Fibroblast of skin of abdomen (primary cell): ENCODE data around the gene CD27.

ENCODE experiments used
- DNase-seq: peaks from one replicate; pipeline ENCODE4 v3.0.0-alpha.2; 2013

The CD27 gene

DNA sequence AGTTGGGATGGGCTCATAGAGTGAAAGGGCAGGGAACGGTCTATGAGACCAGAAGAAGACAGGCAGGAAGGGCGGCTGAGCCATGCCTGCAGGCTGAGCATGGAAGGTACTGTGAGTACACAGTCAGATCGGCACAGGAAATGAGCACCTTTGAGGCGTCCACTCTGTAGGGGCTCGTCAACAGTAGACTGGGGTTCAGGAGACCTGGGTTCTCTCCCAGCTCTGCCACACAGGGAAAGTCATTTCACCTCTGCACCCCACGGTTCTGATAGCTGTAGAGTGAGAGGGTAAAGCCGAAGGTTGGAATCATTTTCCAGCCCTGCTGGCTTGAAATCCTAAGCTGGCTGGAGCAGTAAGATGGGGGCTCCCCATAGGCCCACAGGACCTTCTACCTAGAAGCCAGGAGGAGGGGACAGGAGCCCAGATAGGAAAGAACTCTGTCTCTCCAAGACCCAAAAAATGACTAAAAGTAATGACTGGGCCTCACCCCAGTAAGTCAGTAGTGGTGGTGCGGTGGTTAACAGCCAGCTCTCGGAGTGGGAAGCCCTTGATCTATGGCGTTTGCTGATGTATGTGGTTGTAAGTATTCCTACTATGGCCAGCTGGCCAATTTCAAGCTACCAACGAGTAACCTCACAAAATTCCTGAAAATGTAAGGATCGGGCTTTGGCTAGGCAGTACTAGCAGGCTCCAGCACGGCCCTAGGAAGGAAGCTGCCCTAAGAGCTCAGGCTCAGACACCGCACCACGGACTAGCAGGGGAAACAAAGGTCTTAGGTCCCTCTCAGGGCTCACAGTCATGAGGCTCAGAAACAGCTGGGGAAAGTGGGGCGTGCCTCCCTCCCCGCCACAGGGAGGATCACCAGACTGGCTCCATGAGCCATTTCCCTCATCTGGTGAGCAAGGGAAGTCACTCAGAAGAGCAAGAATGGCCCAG, 10.3 kb upstream of the CD27 start:
- no peak for DNase-seq

GRCh38 chr12:6435961-6436715, 8.6 kb upstream of the CD27 start:
- no peak for DNase-seq

- no peak for DNase-seq
These were observed 7.2 kb upstream of the CD27 start for GRCh38 chr12:6437586-6437985.

GRCh38 chr12:6438345-6438744, 6.4 kb upstream of the CD27 start:
- DNase-seq: no peak

GRCh38 chr12:6440391-6440790, 4.4 kb upstream of the CD27 start:
- no peak for DNase-seq

- no peak for DNase-seq
These were observed 1.9 kb upstream of the CD27 start for GRCh38 chr12:6442836-6443235.

DNA sequence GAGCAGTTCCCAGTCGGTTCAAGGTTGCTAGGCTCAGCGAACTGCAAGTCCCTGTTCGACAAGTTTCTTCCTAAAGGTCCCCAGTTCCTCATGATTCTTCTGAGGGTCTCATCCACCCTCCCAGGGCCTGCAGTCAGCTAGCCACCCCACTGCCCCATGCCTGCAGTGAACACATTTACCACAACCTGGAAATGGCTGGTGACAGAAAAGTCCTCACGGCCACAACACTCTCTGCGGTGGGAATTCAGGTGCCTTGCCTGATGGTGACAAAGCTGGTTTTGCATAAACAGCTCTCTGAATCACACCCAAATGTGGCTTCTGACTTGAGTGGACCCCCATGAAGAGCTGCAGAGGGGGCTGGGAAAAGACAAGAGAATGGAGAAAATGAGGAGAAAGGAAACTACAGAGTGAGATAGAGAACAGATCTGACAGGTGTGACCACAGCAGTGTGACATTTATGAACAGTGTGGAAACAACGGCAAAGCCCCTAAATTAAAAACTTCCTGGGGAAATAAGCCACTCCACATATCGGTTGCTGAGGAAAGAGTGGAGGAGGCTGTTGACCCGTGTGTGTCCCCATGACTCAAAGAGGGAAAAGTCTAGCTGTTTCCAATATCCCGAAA, 1.3 kb upstream of the CD27 start:
- no peak for DNase-seq

DNA sequence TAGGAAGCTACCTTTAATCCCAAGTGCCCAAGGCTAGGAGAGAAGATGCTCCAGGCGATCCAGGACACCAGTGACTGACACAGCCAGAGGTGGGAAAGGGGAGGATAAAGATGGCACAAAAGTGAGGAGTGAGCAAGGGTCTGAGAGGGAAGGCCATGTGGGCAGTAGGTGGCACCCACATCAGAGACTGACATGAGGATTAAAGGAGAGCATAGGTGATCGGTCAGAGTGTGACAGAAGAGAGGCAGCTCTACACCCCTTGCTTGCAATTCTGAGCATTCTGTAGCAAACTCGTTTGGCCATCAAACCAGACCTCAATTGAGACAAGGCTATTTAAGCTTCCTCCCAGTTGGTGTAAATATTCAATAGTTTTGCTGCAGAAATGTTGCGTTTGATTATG, 724 bp upstream of the CD27 start:
- DNase-seq: no peak

- DNase-seq: no peak
These were observed 5.5 kb downstream of the CD27 start for GRCh38 chr12:6450091-6450868.

DNA sequence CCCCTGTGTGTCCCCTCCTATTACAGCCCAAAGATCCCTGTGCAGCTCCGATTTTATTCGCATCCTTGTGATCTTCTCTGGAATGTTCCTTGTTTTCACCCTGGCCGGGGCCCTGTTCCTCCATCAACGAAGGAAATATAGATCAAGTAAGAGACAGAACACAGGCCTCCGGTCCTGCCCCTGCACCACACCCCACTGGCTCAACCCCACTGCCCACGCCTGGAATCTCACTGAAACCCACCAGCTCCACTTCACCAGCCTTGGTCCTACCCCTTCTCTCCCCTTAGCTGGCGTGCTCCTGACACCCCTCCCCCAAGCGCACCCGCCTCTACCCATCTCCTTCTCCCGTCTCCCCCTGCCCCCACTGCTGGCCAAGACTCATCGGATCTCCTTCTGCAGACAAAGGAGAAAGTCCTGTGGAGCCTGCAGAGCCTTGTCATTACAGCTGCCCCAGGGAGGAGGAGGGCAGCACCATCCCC, 6.2 kb downstream of the CD27 start:
- DNase-seq: peak; percentile 38

DNA sequence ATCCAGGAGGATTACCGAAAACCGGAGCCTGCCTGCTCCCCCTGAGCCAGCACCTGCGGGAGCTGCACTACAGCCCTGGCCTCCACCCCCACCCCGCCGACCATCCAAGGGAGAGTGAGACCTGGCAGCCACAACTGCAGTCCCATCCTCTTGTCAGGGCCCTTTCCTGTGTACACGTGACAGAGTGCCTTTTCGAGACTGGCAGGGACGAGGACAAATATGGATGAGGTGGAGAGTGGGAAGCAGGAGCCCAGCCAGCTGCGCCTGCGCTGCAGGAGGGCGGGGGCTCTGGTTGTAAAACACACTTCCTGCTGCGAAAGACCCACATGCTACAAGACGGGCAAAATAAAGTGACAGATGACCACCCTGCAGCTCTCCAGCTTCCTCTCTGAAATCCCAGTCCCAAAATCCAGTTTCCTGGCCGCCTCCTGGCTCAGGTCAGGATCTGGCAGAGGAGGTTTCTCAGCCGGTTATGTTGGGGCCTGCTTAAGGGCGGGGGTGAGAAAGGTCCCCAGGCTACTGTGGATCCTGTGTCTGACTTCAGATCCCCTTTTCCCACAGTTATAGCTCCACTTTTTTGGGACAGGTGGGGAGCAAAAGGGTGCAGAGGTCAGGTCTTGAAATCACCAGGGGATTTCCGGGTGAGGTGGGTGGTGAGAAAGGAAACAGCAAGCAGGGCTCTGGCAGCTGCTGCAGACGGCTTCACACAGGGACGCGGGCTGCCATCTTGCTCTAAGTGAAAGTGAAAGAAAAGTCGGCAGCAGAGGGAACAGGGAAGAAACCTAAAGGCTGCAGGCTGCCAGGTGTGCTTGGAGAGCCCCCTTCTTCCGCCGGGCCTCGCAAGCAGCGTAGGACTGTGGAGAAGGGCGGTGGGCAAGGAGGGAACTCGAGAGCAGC, 6.8 kb downstream of the CD27 start, which contains the start of gene TAPBPL:
TSS of gene TAPBPL (plus strand) at position 695 of the 897 bp plus-strand sequence. CDS start 207 bp downstream, outside the sequence.
- peak; percentile 79 for DNase-seq

DNA sequence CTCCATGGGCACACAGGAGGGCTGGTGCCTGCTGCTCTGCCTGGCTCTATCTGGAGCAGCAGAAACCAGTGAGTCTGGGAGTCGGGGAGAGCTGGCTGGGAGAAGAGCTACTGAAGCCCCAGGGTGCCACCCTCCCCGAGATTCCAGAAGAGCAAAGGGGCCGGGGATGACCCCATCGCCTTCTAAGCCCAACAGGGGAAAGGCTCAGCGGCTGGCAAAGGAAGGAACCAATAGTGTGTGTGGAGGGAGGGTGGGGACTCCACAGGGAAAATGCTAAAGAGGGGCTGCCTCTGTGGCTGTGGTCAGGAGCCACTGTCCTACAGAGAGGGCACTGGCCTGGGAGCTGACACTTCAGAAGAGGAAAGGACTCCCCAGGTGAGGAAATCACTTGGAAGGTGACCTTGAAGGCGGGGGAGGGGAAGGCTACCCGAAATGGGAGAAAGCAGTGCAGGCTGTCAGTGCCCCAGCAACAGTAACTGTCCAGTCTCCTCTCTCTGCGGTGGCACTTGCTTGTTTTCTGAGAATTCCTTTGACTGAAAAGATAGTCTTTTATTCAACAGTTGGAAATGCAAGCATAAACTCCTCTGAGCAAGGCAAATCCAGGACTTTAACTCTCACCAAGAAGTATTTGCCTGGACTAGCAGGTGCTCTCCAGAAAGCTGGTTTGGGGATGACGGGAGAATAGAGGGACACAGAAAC, 7.6 kb downstream of the CD27 start:
- DNase-seq: no peak

- DNase-seq: no peak
These were observed 8.3 kb downstream of the CD27 start for GRCh38 chr12:6452944-6453630.

GRCh38 chr12:6457220-6457945, 12.6 kb downstream of the CD27 start:
- no peak for DNase-seq

- DNase-seq: no peak
These were observed 13.7 kb downstream of the CD27 start for GRCh38 chr12:6458281-6459003.

- DNase-seq: no peak
These were observed 14.2 kb downstream of the CD27 start for GRCh38 chr12:6459004-6459337.

GRCh38 chr12:6460751-6461371, 16.1 kb downstream of the CD27 start:
- DNase-seq: no peak
